ENCODE results near the gene C15orf40.
"Not testable (repeated sequence)": the region's sequence is repeated elsewhere in the genome, so short reads cannot be mapped to it uniquely, and the experiment has no call there.

C15orf40 gene

DNA sequence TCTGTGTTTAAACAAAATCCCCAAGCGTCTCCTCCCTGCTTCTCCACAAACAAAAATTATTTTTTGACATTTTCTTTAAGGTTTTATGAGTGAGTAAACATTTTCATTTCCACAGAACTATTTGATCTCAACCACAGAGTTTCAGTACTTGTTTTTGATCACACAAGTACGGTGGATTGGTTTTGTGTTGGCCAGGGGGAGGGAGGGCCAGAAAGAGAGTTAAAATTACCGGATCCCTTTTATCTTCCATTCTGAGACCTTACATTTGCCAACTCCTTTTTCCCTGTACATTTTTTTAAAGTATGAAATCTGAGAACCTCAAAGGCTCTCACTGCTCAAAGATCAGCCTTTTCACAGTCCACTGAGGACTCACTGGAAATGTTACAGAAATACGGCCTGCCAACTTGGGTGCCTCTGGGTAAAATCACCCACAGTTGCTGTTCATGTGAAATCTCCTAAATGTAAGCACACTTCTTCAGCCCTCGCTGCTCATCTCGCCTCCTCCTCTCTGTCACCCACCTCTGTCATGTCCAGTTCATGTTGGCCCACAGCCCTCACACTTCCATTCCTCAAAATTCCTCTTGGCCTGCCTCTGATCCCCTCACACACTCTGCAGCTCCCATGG lies 60.6 kb downstream of the C15orf40 start:
- no peak for DNase-seq

- DNase-seq: no peak
Measured at GRCh38 chr15:82950295-82950694, 61.1 kb downstream of the C15orf40 start.

GRCh38 chr15:82946155-82946701 lies 65.2 kb downstream of the C15orf40 start:
- DNase-seq: no peak

- no peak for DNase-seq
Measured at GRCh38 chr15:82945326-82945725, 66.1 kb downstream of the C15orf40 start.

GRCh38 chr15:82944821-82945220 lies 66.6 kb downstream of the C15orf40 start:
- DNase-seq: no peak

GRCh38 chr15:82944056-82944455 lies 67.4 kb downstream of the C15orf40 start:
- no peak for DNase-seq

- no peak for DNase-seq
Measured at GRCh38 chr15:82943176-82943575, 68.3 kb downstream of the C15orf40 start.

GRCh38 chr15:82942691-82943090 lies 68.7 kb downstream of the C15orf40 start:
- DNase-seq: no peak

GRCh38 chr15:82939678-82940077 lies 71.8 kb downstream of the C15orf40 start:
- not testable (repeated sequence) for DNase-seq
